K562 (cell line): ENCODE data around the gene PTPRR. TPM values are rescaled to one million over a fixed set of nuclear protein-coding genes. Genes with fewer than 3 reads are reported as not detected.

Experiments used
- ATAC-seq: fragments of 200-7000 bp; cut with Tn5 transposase; 3 replicates; pipeline ENCODE4 v1.9.1; 2020; ENCODE audit warnings: moderate library complexity
- BruUV-seq: library from RNA; stranded (reverse); fragments of 400-500 nt; replicated peaks from 2 replicates; lab custom pipeline; 2021; lab: Mats Ljungman, UMichigan
- CTCF ChIA-PET: fragments of 300-600 bp; formaldehyde crosslinking; extraction: SDS; loops from one replicate; lab custom pipeline; 2021; ENCODE audit warnings: low intra/inter-chr PET ratio; lab: Yijun Ruan, JAX
- POLR2A ChIA-PET: fragments of 300-600, 350-650 bp; sonication (Branson Sonifier 250); formaldehyde crosslinking; extraction: SDS; loops from one replicate; lab custom pipeline; 2021; ENCODE audit warnings: antibody characterized with exemption, inconsistent platforms; lab: Yijun Ruan, JAX
- DNase-seq, 4 experiments: peaks; one replicate each; pipeline versions ENCODE4 v3.0.0 to v3.0.0-alpha.2; 2011 to 2018; ENCODE audit warnings: low spot score in 3 of 4, mixed read lengths in 3 of 4; ENCODE audit errors: extremely low read depth in 1 of 4
- FAIRE-seq: peaks from 2 replicates; lab custom pipeline; 2011; peaks lifted over from hg19 to GRCh38; lab: Jason Lieb, UNC
- H2AFZ ChIP-seq: 2 replicates; pipeline ENCODE4 v1.6.0; 2011; ENCODE audit warnings: low read depth, low read length, control low read depth, inconsistent platforms
- H3K27ac ChIP-seq: fragments of 200-600 bp; 3 replicates; pipeline ENCODE4 v1.8.0; 2011; ENCODE audit warnings: low read depth, mild to moderate bottlenecking, control low read depth, inconsistent platforms, low read length, moderate library complexity, mixed read lengths; ENCODE audit errors: extremely low read depth
- H3K27me3 ChIP-seq, 2 experiments: fragments of 300-600 bp in 1 of 2; 2 replicates in 1 of 2; 3 replicates in 1 of 2; pipeline versions ENCODE4 v1.6.0 to v1.8.0; 2011; ENCODE audit warnings: inconsistent platforms in 2 of 2, low read length in 2 of 2, mild to moderate bottlenecking in 1 of 2, mixed read lengths in 1 of 2, moderate library complexity in 1 of 2; ENCODE audit not compliant: control insufficient read depth in 2 of 2, insufficient read depth in 2 of 2
- H3K36me3 ChIP-seq: fragments of 300-600 bp; 3 replicates; pipeline ENCODE4 v1.8.0; 2011; ENCODE audit warnings: mild to moderate bottlenecking, low read length, inconsistent platforms; ENCODE audit not compliant: control insufficient read depth, insufficient read depth
- H3K4me1 ChIP-seq, 2 experiments: fragments of 200-600 bp in 1 of 2; replicated peaks in 1 of 2; 2 replicates in 1 of 2; 3 replicates in 1 of 2; pipeline versions ENCODE4 v1.5.1 to v1.8.0; 2011; ENCODE audit warnings: inconsistent platforms in 2 of 2, low read length in 2 of 2, mild to moderate bottlenecking in 1 of 2, mixed read lengths in 1 of 2, moderate library complexity in 1 of 2; ENCODE audit not compliant: control insufficient read depth in 2 of 2, insufficient read depth in 2 of 2
- H3K4me2 ChIP-seq: 2 replicates; pipeline ENCODE4 v1.6.1; 2011; ENCODE audit warnings: low read length, control low read depth, inconsistent platforms, mixed read lengths; ENCODE audit not compliant: insufficient read depth
- H3K4me3 ChIP-seq: fragments of 200-600 bp; sonication (generic), shearing (Covaris generic); 2 replicates; pipeline ENCODE4 v1.5.1; 2016; ENCODE audit warnings: control low read depth, inconsistent platforms
- H3K79me2 ChIP-seq: fragments of 200-600 bp; 3 replicates; pipeline ENCODE4 v1.8.0; 2011; ENCODE audit warnings: low read length, inconsistent platforms; ENCODE audit not compliant: control insufficient read depth, insufficient read depth
- H3K9ac ChIP-seq, 2 experiments: 2 replicates each; pipeline versions ENCODE4 v1.6.0 to v1.6.1; 2011; ENCODE audit warnings: low read depth in 2 of 2, low read length in 2 of 2, control low read depth in 1 of 2, inconsistent platforms in 1 of 2, mild to moderate bottlenecking in 1 of 2, mixed read lengths in 1 of 2; ENCODE audit not compliant: insufficient read depth in 1 of 2
- H3K9me1 ChIP-seq: one replicate; pipeline ENCODE4 v1.6.0; 2011; ENCODE audit warnings: inconsistent platforms, mild to moderate bottlenecking, low read length, moderate library complexity; ENCODE audit not compliant: control insufficient read depth, insufficient read depth
- H3K9me3 ChIP-seq: replicated peaks from 2 replicates; pipeline ENCODE4 v1.5.1; 2011; ENCODE audit warnings: low read depth, low read length, inconsistent platforms; ENCODE audit not compliant: control insufficient read depth, insufficient read depth
- H4K20me1 ChIP-seq: replicated peaks from 2 replicates; pipeline ENCODE4 v1.6.1; 2011; ENCODE audit warnings: low read length, inconsistent platforms, mixed read lengths; ENCODE audit not compliant: control insufficient read depth, insufficient read depth
- ADNP ChIP-seq: fragments of 200-800 bp; sonication (Bioruptor generic); IDR thresholded peaks from 2 replicates; pipeline ENCODE4 v1.6.1; 2016; ENCODE audit warnings: missing genetic modification characterization, missing compliant biosample characterization
- BRCA1 ChIP-seq, 2 experiments: fragments of 450-650 bp in 1 of 2; sonication (generic) in 1 of 2; formaldehyde crosslinking in 1 of 2; IDR thresholded peaks; 2 replicates each; pipeline versions ENCODE4 v1.5.0 to v1.6.1; 2017 to 2020; ENCODE audit warnings: mild to moderate bottlenecking in 1 of 2, missing genetic modification reagents in 1 of 2
- KAT7 ChIP-seq: sonication (generic); formaldehyde crosslinking; IDR thresholded peaks from 2 replicates; pipeline ENCODE4 v1.8.0; 2022; ENCODE audit warnings: missing genetic modification reagents, mild to moderate bottlenecking, borderline replicate concordance
- MAFK ChIP-seq: IDR thresholded peaks from 2 replicates; pipeline ENCODE4 v1.6.1; 2011; ENCODE audit warnings: low read length, improper control_type of control experiment
- NELFE ChIP-seq: IDR thresholded peaks from 2 replicates; pipeline ENCODE4 v1.6.1; 2011; ENCODE audit warnings: mild to moderate bottlenecking; ENCODE audit not compliant: insufficient read depth, insufficient read length
- NFIC ChIP-seq: fragments of 450-650 bp; IDR thresholded peaks from 2 replicates; pipeline ENCODE4 v1.6.1; 2017; ENCODE audit warnings: mild to moderate bottlenecking, inconsistent platforms
- NR1H2 ChIP-seq: sonication (generic); formaldehyde crosslinking; IDR thresholded peaks from 2 replicates; pipeline ENCODE4 v1.4.0; 2020; ENCODE audit warnings: mild to moderate bottlenecking, missing genetic modification reagents
- PTTG1 ChIP-seq: fragments of 450-650 bp; IDR thresholded peaks from 2 replicates; pipeline ENCODE4 v1.6.1; 2016; ENCODE audit warnings: low read depth, mild to moderate bottlenecking, missing genetic modification characterization, missing compliant biosample characterization
- SIN3A ChIP-seq, 2 experiments: fragments of 150-350 bp in 1 of 2; IDR thresholded peaks; 2 replicates each; pipeline ENCODE4 v1.6.1; 2011 to 2016; ENCODE audit warnings: borderline replicate concordance in 2 of 2, low read depth in 2 of 2, low read length in 2 of 2, mild to moderate bottlenecking in 2 of 2, moderate library complexity in 2 of 2; ENCODE audit not compliant: control insufficient read depth in 1 of 2
- TBL1XR1 ChIP-seq, 2 experiments: IDR thresholded peaks; 2 replicates each; pipeline ENCODE4 v1.6.1; 2012; ENCODE audit warnings: improper control_type of control experiment in 2 of 2, low read length in 2 of 2, mild to moderate bottlenecking in 1 of 2
- ZNF586 ChIP-seq: fragments of 450-650 bp; formaldehyde crosslinking; conservative IDR thresholded peaks from 2 replicates; pipeline ENCODE4 v1.4.0; 2020; ENCODE audit warnings: mild to moderate bottlenecking, moderate library complexity
- ZNF830 ChIP-seq: fragments of 250-450 bp; sonication (Bioruptor Pico); IDR thresholded peaks from 2 replicates; pipeline ENCODE4 v1.5.0; 2021; ENCODE audit warnings: mild to moderate bottlenecking
- WGBS: fragments of 100-300 bp; shearing (Covaris generic); methylation state at CpG from one replicate; pipeline ENCODE4 v1.1.6; 2016; ENCODE audit warnings: low coverage, mixed read lengths; ENCODE audit not compliant: insufficient coverage; ENCODE audit errors: missing lambda C conversion rate; 5-methylcytosine and 5-hydroxymethylcytosine counted together
- in situ Hi-C: fragments of 300-500 bp; cut with MboI; formaldehyde crosslinking; loops from 4 replicates; pipeline ENCODE4 v1.15.0; 2018; ENCODE audit warnings: inconsistent platforms, mixed read lengths
- intact Hi-C: fragments of 100-400 bp; cut with micrococcal nuclease; formaldehyde crosslinking; loops from 2 replicates; pipeline ENCODE4 v1.14.2; 2022
- polyA plus RNA-seq, 8 experiments: library from polyadenylated mRNA; depleted of rRNA in 4 of 8; stranded (reverse) in 5 of 8; unstranded in 3 of 8; fragments of >200 nt; fragmentation: Nextera tagmentation in 2 of 8; fragmentation: Illumina TruSeq in 1 of 8; extraction: Ambion mirVana in 2 of 8; extraction: Trizol in 1 of 8; gene quantifications; 2 replicates each; pipeline versions ENCODE4 v1.2.1 to v1.2.3, GENCODE V29; 2011 to 2014; ENCODE audit warnings: inconsistent platforms in 1 of 8, missing spikeins in 1 of 8
- total RNA-seq, 7 experiments: library from RNA; depleted of rRNA in 6 of 7; stranded (reverse); fragments of >200 nt in 6 of 7; fragmentation: Illumina TruSeq in 2 of 7; extraction: Trizol in 2 of 7; gene quantifications; 2 replicates each; pipeline versions ENCODE4 v1.2.1 to v1.2.3, GENCODE V29; 2011 to 2021; ENCODE audit warnings: low replicate concordance in 1 of 7
- TF ChIP-seq, protein P1 (sequence below): fragments of 250-450 bp; sonication (Bioruptor Pico); IDR thresholded peaks from 2 replicates; pipeline ENCODE4 v1.4.0; 2020; ENCODE audit warnings: mild to moderate bottlenecking
- TF ChIP-seq, protein P2 (sequence below): sonication (generic); formaldehyde crosslinking; IDR thresholded peaks from 2 replicates; pipeline ENCODE4 v1.8.1; 2023; ENCODE audit warnings: mild to moderate bottlenecking, missing genetic modification reagents
- TF ChIP-seq, protein P3 (sequence below): fragments of 450-650 bp; IDR thresholded peaks from 2 replicates; pipeline ENCODE4 v1.6.1; 2016

PTPRR gene
- total and polyA plus RNA-seq, 9 of the 15 experiments (the other 6 are each of a cell fraction or from before 2014, with no cell fraction given), result 6.6 to 41.7 (median 12.3) TPM

DNA sequence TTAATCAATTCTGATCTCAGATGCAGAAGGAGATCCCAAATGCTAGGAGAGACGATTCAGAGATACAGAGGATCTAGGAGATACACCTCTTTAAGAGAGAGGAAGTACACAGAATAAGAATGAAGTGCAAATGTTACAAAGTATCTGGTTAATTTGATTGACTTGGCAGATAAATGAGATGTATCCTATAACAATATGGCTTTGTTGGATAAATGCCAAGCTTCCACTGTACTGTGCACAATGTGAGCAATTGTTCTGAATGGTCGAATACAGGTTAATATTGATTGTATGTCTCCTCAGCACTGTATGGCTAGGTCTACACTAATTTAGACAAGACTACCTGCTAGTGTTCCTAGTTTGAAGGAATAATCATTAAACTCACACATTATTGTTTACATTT, 163.7 kb downstream of the PTPRR start:
- Histone ChIP-seq H4K20me1 (no peaks in the 10 kb centered on the region), H3K9me1 (no peaks in the 10 kb centered on the region), H3K4me3 (no peak overlapping the region), H3K9ac (peak overlapping the region in 1 of 2 experiments; percentile 8; a peak in 1 of 4 replicates), H3K36me3 (no peaks in the 10 kb centered on the region), H3K27ac (peak overlapping the region; percentile 70), H3K4me1 (peaks cover 0 to 15% of the 10 kb centered on the region in 2 experiments; a peak in 3 of 5 replicates), H2AFZ (peak overlapping the region; percentile 67), H3K4me2 (no peak overlapping the region; the same call in 1 of the 2 replicates), H3K27me3 (no peaks in the 10 kb centered on the region), H3K79me2 (no peaks in the 10 kb centered on the region), H3K9me3 (no peaks in the 10 kb centered on the region)
- intact Hi-C loops (no loop called here), in situ Hi-C loops (no loop called here)
- TF ChIP-seq TBL1XR1 (IDR thresholded peaks at IDR 0.05; ENCODE audit: low read length in 2 of 2) (no peak), SIN3A (IDR thresholded peaks at IDR 0.05; ENCODE audit: borderline replicate concordance in 2 of 2, control insufficient read depth in 1 of 2, low read depth in 2 of 2, low read length in 2 of 2) (no peak), BRCA1 (IDR thresholded peaks at IDR 0.05) (no peak), BRCA1 (CRISPR knock-in tag; IDR thresholded peaks at IDR 0.05) (no peak), NELFE (no peak), ZNF830 (CRISPR knock-in tag) (no peak), ZNF586 (CRISPR knock-in tag) (no peak), MAFK (no peak), KAT7 (no peak), NR1H2 (CRISPR knock-in tag) (no peak), PTTG1 (tag) (no peak), ADNP (tag) (no peak), NFIC (peak; percentile 83)
- TF ChIP-seq, protein P1, sequence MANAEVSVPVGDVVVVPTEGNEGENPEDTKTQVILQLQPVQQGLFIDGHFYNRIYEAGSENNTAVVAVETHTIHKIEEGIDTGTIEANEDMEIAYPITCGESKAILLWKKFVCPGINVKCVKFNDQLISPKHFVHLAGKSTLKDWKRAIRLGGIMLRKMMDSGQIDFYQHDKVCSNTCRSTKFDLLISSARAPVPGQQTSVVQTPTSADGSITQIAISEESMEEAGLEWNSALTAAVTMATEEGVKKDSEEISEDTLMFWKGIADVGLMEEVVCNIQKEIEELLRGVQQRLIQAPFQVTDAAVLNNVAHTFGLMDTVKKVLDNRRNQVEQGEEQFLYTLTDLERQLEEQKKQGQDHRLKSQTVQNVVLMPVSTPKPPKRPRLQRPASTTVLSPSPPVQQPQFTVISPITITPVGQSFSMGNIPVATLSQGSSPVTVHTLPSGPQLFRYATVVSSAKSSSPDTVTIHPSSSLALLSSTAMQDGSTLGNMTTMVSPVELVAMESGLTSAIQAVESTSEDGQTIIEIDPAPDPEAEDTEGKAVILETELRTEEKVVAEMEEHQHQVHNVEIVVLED (CRISPR knock-in tag), result no peak
- TF ChIP-seq, protein P2, sequence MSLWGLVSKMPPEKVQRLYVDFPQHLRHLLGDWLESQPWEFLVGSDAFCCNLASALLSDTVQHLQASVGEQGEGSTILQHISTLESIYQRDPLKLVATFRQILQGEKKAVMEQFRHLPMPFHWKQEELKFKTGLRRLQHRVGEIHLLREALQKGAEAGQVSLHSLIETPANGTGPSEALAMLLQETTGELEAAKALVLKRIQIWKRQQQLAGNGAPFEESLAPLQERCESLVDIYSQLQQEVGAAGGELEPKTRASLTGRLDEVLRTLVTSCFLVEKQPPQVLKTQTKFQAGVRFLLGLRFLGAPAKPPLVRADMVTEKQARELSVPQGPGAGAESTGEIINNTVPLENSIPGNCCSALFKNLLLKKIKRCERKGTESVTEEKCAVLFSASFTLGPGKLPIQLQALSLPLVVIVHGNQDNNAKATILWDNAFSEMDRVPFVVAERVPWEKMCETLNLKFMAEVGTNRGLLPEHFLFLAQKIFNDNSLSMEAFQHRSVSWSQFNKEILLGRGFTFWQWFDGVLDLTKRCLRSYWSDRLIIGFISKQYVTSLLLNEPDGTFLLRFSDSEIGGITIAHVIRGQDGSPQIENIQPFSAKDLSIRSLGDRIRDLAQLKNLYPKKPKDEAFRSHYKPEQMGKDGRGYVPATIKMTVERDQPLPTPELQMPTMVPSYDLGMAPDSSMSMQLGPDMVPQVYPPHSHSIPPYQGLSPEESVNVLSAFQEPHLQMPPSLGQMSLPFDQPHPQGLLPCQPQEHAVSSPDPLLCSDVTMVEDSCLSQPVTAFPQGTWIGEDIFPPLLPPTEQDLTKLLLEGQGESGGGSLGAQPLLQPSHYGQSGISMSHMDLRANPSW, result no peak
- TF ChIP-seq, protein P3, sequence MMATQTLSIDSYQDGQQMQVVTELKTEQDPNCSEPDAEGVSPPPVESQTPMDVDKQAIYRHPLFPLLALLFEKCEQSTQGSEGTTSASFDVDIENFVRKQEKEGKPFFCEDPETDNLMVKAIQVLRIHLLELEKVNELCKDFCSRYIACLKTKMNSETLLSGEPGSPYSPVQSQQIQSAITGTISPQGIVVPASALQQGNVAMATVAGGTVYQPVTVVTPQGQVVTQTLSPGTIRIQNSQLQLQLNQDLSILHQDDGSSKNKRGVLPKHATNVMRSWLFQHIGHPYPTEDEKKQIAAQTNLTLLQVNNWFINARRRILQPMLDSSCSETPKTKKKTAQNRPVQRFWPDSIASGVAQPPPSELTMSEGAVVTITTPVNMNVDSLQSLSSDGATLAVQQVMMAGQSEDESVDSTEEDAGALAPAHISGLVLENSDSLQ, result peak; percentile 28; the same call in 1 of the 2 replicates
- ChIA-PET POLR2A (interaction anchor here (0.7 to 1.2 kb wide), 2 partner anchors 21 to 68 kb away, joined by 3 to 4 read pairs; no protein-coding TSS in a partner anchor), CTCF (no interaction called here)
- DNase-seq (peak in 1 of 4 experiments; percentile 24), ATAC-seq (peak; percentile 26; the same call in 2 of the 3 replicates), FAIRE-seq (peak; percentile 51)
- WGBS, result 9% methylated on average over 2 of the region's 2 CpGs
- BruUV-seq, result no TSS peak
